GM19240 (cell line): ENCODE results near the gene WWC2.
"Not testable (repeated sequence)": the region's sequence is repeated elsewhere in the genome, so short reads cannot be mapped to it uniquely, and the experiment has no call there.

Experiments used
- DNase-seq: peaks from one replicate; pipeline ENCODE4 v3.0.0; 2011; ENCODE audit warnings: low spot score; ENCODE audit not compliant: insufficient read length

WWC2 gene

GRCh38 chr4:183171484-183172267 lies 72.6 kb downstream of the WWC2 start:
- no peak for DNase-seq

DNA sequence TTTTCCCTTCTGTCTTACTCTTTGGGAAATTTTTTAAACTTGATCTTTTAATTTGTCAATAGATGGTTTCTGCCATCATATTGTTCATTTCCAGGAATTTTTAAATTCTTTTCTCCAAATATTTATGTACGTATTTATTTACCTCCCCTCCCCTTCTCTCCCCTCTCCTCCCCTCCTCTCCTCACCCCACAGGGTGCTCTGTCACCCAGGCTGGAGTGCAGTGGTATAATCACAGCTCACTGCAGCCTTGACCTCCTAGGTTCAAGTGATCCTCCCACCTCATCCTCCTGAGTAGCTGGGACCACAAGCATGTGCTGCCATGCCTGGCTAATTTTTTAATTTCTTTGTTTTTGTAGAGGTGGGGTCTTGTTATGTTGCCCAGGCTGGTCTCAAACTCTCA lies 73.8 kb downstream of the WWC2 start:
- no peak for DNase-seq

GRCh38 chr4:183173580-183174526 lies 74.8 kb downstream of the WWC2 start:
- no peak for DNase-seq

DNA sequence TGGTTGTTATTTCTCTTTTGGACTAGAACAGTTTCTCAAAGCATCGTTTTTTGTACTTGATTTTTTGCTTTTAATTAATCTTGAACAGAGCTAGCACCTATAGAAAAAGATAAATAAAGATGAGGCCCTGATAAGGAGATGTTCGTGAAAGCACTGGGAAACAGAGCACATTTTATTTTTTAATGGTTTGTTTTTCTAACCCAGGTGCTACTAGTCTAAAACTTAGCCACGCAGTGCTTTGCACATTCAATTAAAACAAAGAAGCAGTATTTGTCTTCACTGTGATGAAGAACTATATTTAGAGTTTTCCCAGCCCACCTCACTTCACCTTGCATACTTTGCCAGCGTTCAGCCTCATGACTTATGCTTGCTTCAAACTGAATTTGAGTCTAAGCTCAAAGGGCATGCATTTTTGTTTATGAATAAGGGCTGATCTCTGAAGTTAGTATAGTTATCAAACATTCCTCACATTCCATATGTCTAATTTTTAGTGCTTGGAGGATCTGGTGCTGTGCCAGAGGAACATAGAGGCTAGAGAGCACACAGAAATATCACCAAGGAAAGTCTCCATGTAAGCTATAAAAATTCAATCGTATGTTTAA lies 76.7 kb downstream of the WWC2 start:
- DNase-seq, result no peak

DNA sequence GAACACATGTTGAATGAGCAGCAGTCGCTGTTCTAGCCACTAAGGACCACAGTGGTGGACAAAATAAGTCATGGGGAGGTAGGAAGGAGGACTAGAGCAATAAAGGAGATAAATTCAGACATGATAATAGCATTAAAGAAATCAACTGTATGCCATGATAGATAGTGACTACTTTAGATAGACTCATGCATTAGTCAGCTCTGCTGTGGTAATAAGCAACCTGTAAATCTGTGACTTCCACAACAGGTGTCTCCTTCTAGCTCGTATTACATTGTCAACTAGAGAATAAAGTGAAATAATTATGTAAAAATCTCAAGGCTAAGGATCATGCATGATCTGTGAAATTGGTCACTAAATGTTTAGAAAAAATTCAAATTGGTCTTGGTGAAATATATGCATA lies 77.9 kb downstream of the WWC2 start:
- DNase-seq, result no peak

GRCh38 chr4:183178201-183178600 lies 79.1 kb downstream of the WWC2 start:
- DNase-seq, result no peak

GRCh38 chr4:183180096-183180495 lies 81.0 kb downstream of the WWC2 start:
- no peak for DNase-seq

GRCh38 chr4:183180621-183181020 lies 81.6 kb downstream of the WWC2 start:
- no peak for DNase-seq

- DNase-seq, result no peak
Observed at GRCh38 chr4:183181081-183181480, 82.0 kb downstream of the WWC2 start.

GRCh38 chr4:183182873-183183725 lies 84.0 kb downstream of the WWC2 start:
- no peak for DNase-seq

DNA sequence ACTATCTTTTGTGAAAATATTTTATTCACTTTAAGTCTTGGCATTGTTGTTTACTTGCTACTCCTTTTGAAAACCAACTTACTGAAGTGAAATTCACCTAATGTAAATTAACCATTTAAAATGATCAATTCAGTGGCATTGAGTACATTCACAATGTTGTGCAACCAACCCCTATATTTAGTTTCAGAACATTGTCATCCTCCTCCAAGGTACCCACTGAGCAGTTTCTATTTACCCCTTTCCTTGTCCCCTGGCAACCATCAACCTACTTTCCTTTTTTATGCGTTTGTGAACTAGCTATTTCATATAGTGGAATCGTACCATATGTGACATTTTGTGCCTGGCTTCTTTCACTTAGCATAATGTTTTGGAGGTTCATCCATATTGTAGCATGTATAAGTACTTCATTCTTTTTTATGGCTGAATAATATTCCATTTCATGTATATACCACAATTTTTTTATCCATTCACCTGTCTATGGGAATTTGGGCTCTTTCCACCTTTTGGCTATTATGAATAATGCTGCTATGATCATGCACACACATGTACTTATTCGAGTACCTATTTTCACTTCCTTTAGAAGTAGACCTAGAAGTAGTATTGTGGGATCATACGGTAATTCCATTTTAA lies 85.0 kb downstream of the WWC2 start:
- DNase-seq, result no peak

- DNase-seq, result no peak
Observed at GRCh38 chr4:183185018-183185417, 86.0 kb downstream of the WWC2 start.

GRCh38 chr4:183185559-183185958 lies 86.5 kb downstream of the WWC2 start:
- DNase-seq, result no peak

DNA sequence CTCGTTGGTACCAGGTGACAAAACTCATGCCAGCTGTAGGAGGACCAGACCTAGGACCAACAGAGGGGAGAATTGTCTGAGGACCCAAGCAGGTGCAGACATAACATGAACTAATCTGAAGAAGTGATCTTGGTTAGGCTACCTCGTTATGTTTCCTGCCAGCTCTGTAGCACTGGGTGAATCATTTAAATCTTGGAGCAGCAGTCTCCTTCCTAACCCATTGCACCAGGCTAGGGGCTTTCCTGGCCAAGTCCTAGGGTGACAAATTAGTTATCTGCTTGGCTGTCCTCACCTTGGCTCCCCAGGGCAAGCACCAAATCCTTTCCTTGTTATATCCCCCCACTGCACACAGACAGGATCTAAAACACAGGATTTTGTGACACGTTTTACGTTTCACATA lies 87.8 kb downstream of the WWC2 start:
- DNase-seq, result no peak

- no peak for DNase-seq
Observed at GRCh38 chr4:183190900-183191527, 92.0 kb downstream of the WWC2 start.

GRCh38 chr4:183191630-183192029 lies 92.6 kb downstream of the WWC2 start:
- no peak for DNase-seq

DNA sequence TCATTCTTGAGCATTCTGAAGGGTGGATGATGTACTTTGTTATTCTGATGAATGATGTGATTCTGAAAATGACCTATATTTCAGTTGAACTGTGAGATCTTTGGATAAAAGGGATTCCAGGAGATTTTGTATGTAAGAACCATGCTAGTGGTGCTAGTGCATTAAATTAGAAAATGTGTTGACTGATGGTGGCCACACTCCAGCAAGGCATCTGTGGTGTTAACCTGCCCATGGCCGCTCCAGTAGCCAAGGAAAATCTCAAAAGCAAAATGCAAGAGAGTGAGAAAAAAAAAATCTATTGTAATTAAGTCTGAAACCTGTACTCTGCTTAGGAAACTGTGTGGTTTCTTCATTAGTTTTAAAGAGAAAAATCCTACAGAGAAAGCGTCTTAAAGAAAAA lies 93.5 kb downstream of the WWC2 start:
- DNase-seq, result no peak

DNA sequence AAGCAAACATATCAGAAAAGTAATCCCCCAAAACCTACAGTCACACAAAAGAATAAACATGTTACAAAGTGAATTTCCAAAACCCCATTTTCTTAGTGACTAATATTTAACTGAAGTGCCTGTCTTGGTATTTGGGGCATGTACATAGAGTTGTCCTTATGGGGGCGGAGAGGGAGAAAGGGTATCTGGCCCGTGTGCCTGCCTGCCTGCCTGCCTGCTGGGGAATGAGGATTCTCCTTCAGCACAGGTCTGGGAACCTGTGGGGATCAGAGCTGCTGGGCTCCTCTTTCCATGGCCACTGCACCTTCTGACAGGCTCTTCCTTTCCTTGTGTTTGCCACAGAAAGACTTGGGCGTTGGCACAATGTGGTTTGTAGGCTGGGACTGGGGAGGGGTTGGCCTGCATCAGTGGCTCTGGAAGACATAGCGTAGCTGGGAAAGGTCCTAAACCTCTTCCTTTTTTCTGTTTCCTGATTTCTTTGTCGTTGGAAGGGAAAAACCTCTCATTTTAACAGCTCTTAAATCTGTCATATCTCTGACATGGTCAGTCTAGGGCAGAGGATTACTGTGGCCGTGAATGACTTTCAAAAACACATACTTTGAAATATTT lies 94.8 kb downstream of the WWC2 start:
- DNase-seq, result not testable (repeated sequence)

- no peak for DNase-seq
Observed at GRCh38 chr4:183195534-183195933, 96.5 kb downstream of the WWC2 start.

DNA sequence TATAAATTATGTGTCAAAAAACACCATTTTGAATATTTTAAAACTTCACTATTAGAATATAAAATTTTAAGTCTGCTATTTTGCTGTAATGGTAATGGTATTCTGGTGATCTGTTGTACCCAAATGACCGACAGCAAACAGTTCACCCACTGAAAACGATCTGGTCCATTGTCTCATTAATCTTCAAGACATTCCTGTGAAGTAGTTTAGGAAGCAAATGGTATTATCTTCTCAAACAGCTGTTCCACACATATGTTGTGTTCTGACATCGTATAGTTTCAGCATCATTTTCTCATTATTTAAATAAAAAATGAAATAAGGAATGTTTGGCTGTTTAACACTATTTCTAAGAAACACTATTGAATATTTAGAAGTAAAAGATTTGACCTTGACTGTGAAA lies 98.1 kb downstream of the WWC2 start:
- DNase-seq, result no peak
